PFSK-1 (cell line): ENCODE measurements around the gene SPATA46.

Source experiments
- FOXP2 ChIP-seq: optimal IDR thresholded peaks from 2 replicates; pipeline ENCODE3; 2011; ENCODE audit warnings: borderline replicate concordance, control low read depth, inconsistent platforms; ENCODE audit not compliant: insufficient read depth; ENCODE audit errors: extremely low read length, extremely low read depth
- POLR2AphosphoS5 ChIP-seq: IDR thresholded peaks from 2 replicates; pipeline ENCODE4 v1.6.1; 2012; ENCODE audit warnings: low read depth, mild to moderate bottlenecking, control low read depth, low read length, moderate library complexity
- SIN3A ChIP-seq: IDR thresholded peaks from 2 replicates; pipeline ENCODE4 v1.6.1; 2012; ENCODE audit warnings: mild to moderate bottlenecking, low read length, moderate library complexity, borderline replicate concordance; ENCODE audit not compliant: insufficient read depth
- TAF1 ChIP-seq: IDR thresholded peaks from 2 replicates; pipeline ENCODE4 v1.6.1; 2012; ENCODE audit warnings: low read length, control low read depth, borderline replicate concordance; ENCODE audit not compliant: insufficient read depth
- TF ChIP-seq, protein P1 (sequence below), 2 experiments: IDR thresholded peaks; 2 replicates each; pipeline versions ENCODE4 v1.6.1 to v1.8.0; 2011 to 2012; ENCODE audit warnings: low read depth in 2 of 2, low read length in 2 of 2, control low read depth in 1 of 2, inconsistent platforms in 1 of 2, mild to moderate bottlenecking in 1 of 2, moderate library complexity in 1 of 2; ENCODE audit not compliant: insufficient read depth in 1 of 2

The SPATA46 gene

DNA sequence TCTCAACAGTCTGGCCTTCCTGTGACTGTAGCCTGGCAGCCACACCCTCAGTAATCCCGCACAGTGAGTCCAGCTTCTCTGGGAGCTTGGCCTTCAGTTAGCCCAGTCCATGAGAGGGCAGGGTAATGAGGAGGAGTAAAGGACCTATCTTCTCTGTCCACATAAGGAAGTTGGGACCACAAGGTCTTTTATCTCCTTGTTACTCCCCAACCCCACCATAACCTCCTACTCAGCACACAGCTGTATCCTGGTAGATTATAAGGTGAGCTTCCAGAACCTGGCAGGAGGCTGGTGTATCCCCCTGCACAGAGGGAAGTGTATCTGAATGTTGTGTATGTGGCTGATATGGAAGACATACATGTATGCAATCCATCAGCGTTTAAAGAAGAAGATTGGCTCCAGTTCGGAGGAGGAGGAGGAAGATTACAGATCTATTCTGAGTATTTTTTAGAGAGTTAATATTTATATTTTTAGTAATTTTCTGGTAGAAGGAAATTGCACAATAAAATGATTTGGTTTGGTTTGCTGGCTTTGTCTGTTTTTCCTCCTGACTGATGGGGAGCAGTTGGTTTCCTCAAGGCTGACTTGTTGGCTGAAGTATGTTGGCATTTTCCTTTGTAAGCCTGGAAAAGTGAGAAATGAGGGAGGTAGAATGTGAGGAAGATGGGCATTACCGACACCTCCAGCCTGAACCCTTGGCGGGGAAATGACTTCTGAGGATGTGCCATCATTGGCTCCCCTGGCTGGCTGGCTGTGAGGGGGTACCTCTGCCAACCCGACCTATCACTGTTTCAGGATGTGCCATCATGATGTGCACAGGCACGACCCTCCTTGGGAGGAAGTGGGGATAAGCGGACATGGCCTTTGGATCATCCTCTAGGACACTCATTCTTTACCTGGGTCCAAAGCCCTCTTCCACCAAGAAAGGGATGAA lies 9.9 kb upstream of the SPATA46 start:
- no peak for TF ChIP-seq POLR2AphosphoS5
- no peak for TF ChIP-seq SIN3A
- TF ChIP-seq FOXP2: no peak
- TF ChIP-seq, protein P1, sequence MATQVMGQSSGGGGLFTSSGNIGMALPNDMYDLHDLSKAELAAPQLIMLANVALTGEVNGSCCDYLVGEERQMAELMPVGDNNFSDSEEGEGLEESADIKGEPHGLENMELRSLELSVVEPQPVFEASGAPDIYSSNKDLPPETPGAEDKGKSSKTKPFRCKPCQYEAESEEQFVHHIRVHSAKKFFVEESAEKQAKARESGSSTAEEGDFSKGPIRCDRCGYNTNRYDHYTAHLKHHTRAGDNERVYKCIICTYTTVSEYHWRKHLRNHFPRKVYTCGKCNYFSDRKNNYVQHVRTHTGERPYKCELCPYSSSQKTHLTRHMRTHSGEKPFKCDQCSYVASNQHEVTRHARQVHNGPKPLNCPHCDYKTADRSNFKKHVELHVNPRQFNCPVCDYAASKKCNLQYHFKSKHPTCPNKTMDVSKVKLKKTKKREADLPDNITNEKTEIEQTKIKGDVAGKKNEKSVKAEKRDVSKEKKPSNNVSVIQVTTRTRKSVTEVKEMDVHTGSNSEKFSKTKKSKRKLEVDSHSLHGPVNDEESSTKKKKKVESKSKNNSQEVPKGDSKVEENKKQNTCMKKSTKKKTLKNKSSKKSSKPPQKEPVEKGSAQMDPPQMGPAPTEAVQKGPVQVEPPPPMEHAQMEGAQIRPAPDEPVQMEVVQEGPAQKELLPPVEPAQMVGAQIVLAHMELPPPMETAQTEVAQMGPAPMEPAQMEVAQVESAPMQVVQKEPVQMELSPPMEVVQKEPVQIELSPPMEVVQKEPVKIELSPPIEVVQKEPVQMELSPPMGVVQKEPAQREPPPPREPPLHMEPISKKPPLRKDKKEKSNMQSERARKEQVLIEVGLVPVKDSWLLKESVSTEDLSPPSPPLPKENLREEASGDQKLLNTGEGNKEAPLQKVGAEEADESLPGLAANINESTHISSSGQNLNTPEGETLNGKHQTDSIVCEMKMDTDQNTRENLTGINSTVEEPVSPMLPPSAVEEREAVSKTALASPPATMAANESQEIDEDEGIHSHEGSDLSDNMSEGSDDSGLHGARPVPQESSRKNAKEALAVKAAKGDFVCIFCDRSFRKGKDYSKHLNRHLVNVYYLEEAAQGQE (IDR thresholded peaks at IDR 0.05; ENCODE audit: insufficient read depth in 1 of 2, low read depth in 2 of 2, low read length in 2 of 2): no peak
- no peak for TF ChIP-seq TAF1

DNA sequence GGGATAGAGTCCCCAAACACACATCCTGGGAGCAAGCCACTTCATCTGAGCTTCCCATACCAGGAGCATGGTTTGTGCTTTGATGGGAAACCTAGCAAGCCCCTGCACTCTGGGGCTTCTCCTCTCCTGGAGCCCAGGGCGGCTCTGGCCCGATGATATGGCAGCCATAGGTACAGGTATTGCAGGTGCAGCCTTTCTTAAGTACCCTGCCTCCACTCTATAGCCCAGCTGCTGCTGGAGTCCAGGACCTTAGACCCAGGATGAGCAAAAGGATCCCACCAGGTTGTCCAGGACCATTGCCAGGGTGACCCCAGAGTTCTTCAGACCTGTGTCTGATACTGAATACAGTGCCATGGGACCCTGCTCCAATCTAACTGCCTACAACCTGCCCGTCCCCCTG lies 9.0 kb upstream of the SPATA46 start:
- TF ChIP-seq POLR2AphosphoS5 (no peak), SIN3A (no peak), FOXP2 (no peak), TAF1 (no peak)
- TF ChIP-seq, protein P1 (IDR thresholded peaks at IDR 0.05; ENCODE audit: insufficient read depth in 1 of 2, low read depth in 2 of 2, low read length in 2 of 2): no peak

DNA sequence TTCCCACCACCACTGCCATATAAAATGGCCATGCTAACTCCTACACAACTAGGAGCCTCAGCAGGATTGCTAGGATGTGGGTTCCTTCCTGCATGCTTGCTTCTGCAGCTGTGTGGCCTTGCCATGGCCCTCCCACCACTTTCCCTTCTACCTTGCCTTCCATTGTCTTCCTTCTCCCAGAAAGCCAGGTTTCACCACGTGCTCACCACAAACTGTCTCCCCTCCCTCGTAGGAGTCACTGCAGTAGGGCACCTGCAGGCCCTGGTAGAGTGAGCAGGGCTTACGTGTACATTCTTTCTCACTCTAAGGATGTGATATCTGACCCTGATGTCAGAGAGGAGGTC lies 8.6 kb upstream of the SPATA46 start:
- TF ChIP-seq, protein P1 (IDR thresholded peaks at IDR 0.05; ENCODE audit: insufficient read depth in 1 of 2, low read depth in 2 of 2, low read length in 2 of 2): no peak
- TF ChIP-seq FOXP2 (no peak), SIN3A (no peak), POLR2AphosphoS5 (no peak), TAF1 (no peak)

DNA sequence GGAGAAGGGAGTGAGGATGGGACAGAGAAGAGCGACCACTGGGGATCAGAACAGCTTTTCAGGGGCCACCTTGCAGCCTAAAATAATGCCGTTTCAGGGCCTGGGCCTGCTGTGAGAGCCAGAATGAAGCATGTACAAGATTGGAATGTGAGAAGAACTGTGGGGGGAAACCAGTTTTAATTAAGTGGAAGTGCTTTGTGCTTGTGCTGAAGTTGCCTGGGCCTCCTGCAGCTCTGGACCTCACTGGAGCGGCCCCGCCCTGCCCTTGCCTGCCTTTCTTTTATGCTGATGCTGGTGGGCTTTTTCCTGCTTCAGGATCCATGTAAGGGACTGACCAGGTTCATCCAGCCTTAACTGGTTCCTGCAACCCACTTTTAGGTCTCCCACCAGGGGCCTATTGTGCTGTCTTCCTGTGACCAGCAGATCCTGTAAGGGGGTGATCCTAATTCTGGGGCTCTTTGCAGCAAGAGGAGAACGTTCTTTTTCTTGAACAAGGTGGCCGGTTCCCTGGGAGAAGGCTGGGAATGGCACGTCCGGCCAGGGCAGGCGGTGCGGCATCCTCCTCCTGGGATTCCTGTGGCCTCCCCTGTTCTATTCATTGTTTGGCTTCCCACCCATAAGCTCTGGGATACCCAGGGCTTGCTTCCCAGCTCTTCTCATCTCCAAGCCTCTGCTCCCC lies 8.1 kb upstream of the SPATA46 start:
- TF ChIP-seq, protein P1 (IDR thresholded peaks at IDR 0.05; ENCODE audit: insufficient read depth in 1 of 2, low read depth in 2 of 2, low read length in 2 of 2): no peak
- TF ChIP-seq POLR2AphosphoS5 (no peak), TAF1 (no peak), SIN3A (no peak), FOXP2 (no peak)
